WERI-Rb-1 (cell line): ENCODE results near the gene SEMA3D.

Experiments used
- DNase-seq: peaks from one replicate; pipeline ENCODE4 v3.0.0-alpha.2; 2020
- H3K27ac ChIP-seq: fragments of 250-450 bp; sonication (Bioruptor Pico); 2 replicates; pipeline ENCODE4 v1.5.1; 2020; ENCODE audit warnings: mild to moderate bottlenecking, moderate library complexity
- H3K27me3 ChIP-seq: fragments of 250-450 bp; sonication (Bioruptor Pico); 2 replicates; pipeline ENCODE4 v1.5.1; 2021; ENCODE audit warnings: mild to moderate bottlenecking, low read depth, moderate library complexity; ENCODE audit not compliant: insufficient read depth, severe bottlenecking
- H3K36me3 ChIP-seq: fragments of 250-450 bp; sonication (Bioruptor Pico); 2 replicates; pipeline ENCODE4 v1.5.1; 2020; ENCODE audit warnings: mild to moderate bottlenecking, moderate library complexity
- H3K4me3 ChIP-seq: 2 replicates; pipeline ENCODE4 v1.5.1; 2011; ENCODE audit warnings: low read depth, mild to moderate bottlenecking, control low read depth, low read length
- H3K9me3 ChIP-seq: fragments of 250-450 bp; sonication (Bioruptor Pico); 2 replicates; pipeline ENCODE4 v1.5.1; 2021; ENCODE audit warnings: mild to moderate bottlenecking, moderate library complexity; ENCODE audit not compliant: severe bottlenecking
- TF ChIP-seq, protein P1 (sequence below): IDR thresholded peaks from 2 replicates; pipeline ENCODE4 v1.5.1; 2011; ENCODE audit warnings: low read depth, mild to moderate bottlenecking, control low read depth, inconsistent platforms, low read length

The SEMA3D gene

GRCh38 chr7:85226361-85227085, 39.7 kb upstream of the SEMA3D start:
- Histone ChIP-seq H3K4me3 (no peak overlapping the region), H3K36me3 (no peaks in the 10 kb centered on the region), H3K27me3 (no peaks in the 10 kb centered on the region), H3K9me3 (no peaks in the 10 kb centered on the region), H3K27ac (no peak overlapping the region)
- DNase-seq = no peak
- TF ChIP-seq, protein P1, sequence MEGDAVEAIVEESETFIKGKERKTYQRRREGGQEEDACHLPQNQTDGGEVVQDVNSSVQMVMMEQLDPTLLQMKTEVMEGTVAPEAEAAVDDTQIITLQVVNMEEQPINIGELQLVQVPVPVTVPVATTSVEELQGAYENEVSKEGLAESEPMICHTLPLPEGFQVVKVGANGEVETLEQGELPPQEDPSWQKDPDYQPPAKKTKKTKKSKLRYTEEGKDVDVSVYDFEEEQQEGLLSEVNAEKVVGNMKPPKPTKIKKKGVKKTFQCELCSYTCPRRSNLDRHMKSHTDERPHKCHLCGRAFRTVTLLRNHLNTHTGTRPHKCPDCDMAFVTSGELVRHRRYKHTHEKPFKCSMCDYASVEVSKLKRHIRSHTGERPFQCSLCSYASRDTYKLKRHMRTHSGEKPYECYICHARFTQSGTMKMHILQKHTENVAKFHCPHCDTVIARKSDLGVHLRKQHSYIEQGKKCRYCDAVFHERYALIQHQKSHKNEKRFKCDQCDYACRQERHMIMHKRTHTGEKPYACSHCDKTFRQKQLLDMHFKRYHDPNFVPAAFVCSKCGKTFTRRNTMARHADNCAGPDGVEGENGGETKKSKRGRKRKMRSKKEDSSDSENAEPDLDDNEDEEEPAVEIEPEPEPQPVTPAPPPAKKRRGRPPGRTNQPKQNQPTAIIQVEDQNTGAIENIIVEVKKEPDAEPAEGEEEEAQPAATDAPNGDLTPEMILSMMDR = no peak

DNA sequence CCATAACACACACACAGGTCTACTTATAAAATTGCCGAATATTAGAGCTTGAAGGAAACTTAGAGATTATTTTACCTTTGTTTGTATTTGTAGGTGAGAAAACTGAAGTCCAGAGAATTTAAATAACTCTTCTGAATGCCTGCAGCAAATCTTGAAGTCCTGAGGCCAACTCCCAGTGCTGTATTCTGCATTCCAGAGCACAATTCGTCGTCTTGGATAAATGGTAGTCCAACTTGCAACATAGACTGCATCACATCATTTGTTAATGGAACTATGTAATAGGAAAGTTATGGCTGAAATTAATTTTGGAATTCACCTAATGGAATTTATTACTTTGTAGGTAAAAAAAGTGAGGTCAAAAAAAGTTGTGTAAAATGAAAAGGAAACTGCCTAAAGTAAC, 37.3 kb upstream of the SEMA3D start:
- DNase-seq = no peak
- Histone ChIP-seq H3K4me3 (no peak overlapping the region), H3K27me3 (no peaks in the 10 kb centered on the region), H3K9me3 (no peaks in the 10 kb centered on the region), H3K36me3 (no peaks in the 10 kb centered on the region), H3K27ac (no peak overlapping the region)
- TF ChIP-seq, protein P1 = no peak

DNA sequence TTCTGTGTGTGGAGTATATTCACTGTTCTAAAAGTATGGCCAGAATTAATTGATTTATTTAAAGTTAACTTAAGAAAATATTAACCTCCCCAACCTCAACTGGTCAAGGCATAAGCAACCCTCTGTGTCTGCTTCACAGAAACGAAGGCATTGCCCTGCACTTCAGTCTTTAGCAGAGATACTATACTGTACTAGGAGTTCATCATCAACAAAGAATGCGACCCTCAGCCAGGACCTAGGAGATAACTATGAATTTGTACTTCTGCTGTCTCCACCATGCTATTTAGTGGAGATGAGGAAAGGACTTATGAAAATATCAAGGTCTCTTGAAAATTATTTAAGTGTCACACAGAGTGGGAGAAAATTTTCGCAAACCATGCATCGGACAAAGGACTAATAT, 35.7 kb upstream of the SEMA3D start:
- Histone ChIP-seq H3K36me3 (no peaks in the 10 kb centered on the region), H3K4me3 (no peak overlapping the region), H3K27me3 (no peaks in the 10 kb centered on the region), H3K9me3 (no peaks in the 10 kb centered on the region), H3K27ac (no peak overlapping the region)
- DNase-seq = no peak
- TF ChIP-seq, protein P1 = no peak

GRCh38 chr7:85221796-85222195, 34.9 kb upstream of the SEMA3D start:
- DNase-seq = no peak
- TF ChIP-seq, protein P1 = no peak
- Histone ChIP-seq H3K4me3 (no peak overlapping the region), H3K9me3 (no peaks in the 10 kb centered on the region), H3K27me3 (no peaks in the 10 kb centered on the region), H3K36me3 (no peaks in the 10 kb centered on the region), H3K27ac (no peak overlapping the region)

DNA sequence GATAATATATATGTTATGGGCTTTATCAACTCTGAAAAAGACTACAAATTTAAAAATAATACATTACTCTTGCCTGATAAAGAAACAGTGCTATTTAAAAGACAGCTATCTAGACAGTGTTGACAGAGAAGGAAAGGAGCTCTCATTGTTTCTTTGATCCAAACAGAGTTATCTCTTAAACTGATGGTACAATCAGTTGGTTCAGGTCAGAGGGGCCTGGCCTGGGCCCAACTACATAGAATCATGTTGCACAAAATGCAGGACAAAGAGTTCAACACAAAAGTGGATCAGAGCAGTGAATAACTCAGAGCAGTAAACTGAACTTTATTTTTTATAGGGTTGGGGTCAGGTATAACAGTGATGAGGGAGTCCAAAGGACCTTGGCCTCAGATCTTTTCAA, 33.8 kb upstream of the SEMA3D start:
- no peak overlapping the region for H3K27ac ChIP-seq
- no peaks in the 10 kb centered on the region for H3K27me3 ChIP-seq
- no peak overlapping the region for H3K4me3 ChIP-seq
- H3K36me3 ChIP-seq = no peaks in the 10 kb centered on the region
- no peak for DNase-seq
- TF ChIP-seq, protein P1 = no peak
- no peaks in the 10 kb centered on the region for H3K9me3 ChIP-seq

DNA sequence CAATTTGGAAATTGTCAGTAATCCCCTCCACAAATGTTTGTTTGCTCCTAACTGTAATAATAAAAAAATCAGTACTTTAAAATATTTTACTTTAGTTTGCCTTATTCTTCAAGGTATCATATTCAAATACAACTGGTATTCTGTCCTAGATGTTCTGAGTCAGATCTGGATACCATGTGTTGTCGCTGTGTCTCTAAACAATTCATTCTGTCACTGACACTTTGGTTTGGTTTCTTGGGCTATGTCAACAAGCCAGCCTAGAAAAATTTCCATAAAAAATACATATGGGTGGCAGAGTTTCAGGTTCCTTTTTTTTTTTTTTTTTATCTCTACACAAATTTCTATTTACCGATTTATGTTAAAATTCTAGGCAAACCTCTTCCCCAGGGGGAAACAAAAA, 33.2 kb upstream of the SEMA3D start:
- Histone ChIP-seq H3K27ac (no peak overlapping the region), H3K9me3 (no peaks in the 10 kb centered on the region), H3K27me3 (no peaks in the 10 kb centered on the region), H3K4me3 (no peak overlapping the region), H3K36me3 (no peaks in the 10 kb centered on the region)
- DNase-seq = no peak
- TF ChIP-seq, protein P1 = no peak
